GM23248 (cell line): ENCODE measurements around the gene LDLRAD2.

Experiments
- EZH2 ChIP-seq: fragments of 200-600 bp; sonication (generic); IDR thresholded peaks from 2 replicates; pipeline ENCODE4 v1.6.1; 2018; ENCODE audit warnings: antibody characterized with exemption, mild to moderate bottlenecking; ENCODE audit not compliant: insufficient read depth, poor library complexity, severe bottlenecking
- EZH2phosphoT487 ChIP-seq: fragments of 200-600 bp; sonication (generic); IDR thresholded peaks from 2 replicates; pipeline ENCODE4 v1.6.1; 2018; ENCODE audit warnings: antibody characterized with exemption, moderate library complexity, mild to moderate bottlenecking, low read depth; ENCODE audit not compliant: insufficient read depth

DNA sequence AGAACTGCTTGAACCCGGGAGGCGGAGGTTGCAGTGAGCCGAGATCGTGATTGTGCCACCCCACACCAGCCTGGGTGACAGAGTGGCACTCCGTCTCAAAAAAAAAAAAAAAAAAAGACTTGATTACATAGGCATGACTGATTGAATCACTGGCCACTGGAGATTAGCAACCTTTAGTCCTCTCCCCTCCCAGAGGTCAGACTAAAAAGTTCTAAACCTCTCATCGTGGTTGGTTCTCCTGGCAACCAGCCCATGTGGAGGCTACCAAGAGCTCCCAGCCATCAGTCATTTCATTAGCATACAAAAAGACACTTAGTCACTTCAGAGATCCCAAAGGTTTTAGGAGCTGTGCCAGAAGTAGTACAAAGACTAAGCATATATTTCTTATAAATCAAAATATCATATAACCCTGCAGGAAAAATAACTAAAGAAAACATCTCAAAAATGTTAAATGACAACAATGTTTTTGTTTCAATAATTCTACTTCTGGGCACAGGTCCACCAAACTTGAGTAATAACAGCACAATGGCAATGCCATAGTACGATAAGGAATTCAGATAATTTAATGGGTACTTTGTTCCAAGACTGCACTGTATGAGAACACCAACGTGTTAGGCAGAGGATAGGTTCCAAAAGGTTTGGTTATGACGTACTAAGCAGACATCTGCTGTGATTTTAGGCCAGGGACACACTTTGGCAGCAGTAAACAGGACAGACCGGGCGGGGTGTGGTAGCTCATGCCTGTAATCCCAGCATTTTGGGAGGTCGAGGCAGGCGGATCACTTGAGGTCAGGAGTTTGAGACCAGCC lies 47.2 kb upstream of the LDLRAD2 start:
- 0 out of 2 replicates have a peak, but pooled peaks have one; percentile 46 for TF ChIP-seq EZH2phosphoT487
- TF ChIP-seq EZH2 = no peak
